GM10266 (cell line): ENCODE results near the gene SPTB.

Experiments used
- DNase-seq: peaks from one replicate; pipeline ENCODE4 v3.0.0; 2012; ENCODE audit errors: extremely low spot score
- CTCF ChIP-seq: IDR thresholded peaks from 2 replicates; pipeline ENCODE4 v1.5.1; 2012; ENCODE audit warnings: mild to moderate bottlenecking, low read depth; ENCODE audit not compliant: control insufficient read depth, insufficient read depth; ENCODE audit errors: missing control alignments

The SPTB gene

GRCh38 chr14:64912261-64912660 is 32.6 kb upstream of the SPTB start:
- no peak for TF ChIP-seq CTCF

GRCh38 chr14:64910847-64911495 is 31.3 kb upstream of the SPTB start:
- no peak for DNase-seq
- peak; percentile 39 for TF ChIP-seq CTCF

More at GRCh38 chr14:64912261-64912660, 32.6 kb upstream of the SPTB start:
- no peak for DNase-seq

GRCh38 chr14:64906022-64906421 is 26.3 kb upstream of the SPTB start:
- no peak for DNase-seq

GRCh38 chr14:64899958-64900357 is 20.3 kb upstream of the SPTB start:
- no peak for DNase-seq
- no peak for TF ChIP-seq CTCF

More at GRCh38 chr14:64906022-64906421, 26.3 kb upstream of the SPTB start:
- no peak for TF ChIP-seq CTCF

GRCh38 chr14:64891839-64892375 is 12.2 kb upstream of the SPTB start:
- peak; percentile 66 for DNase-seq
- TF ChIP-seq CTCF = peak; percentile 70

GRCh38 chr14:64891173-64891838 is 11.6 kb upstream of the SPTB start:
- no peak for TF ChIP-seq CTCF
- no peak for DNase-seq

- TF ChIP-seq CTCF = no peak
- no peak for DNase-seq
Observed at GRCh38 chr14:64889352-64889751, 9.6 kb upstream of the SPTB start.
